Liver (tissue), 9 donors: ENCODE data around the gene SPR. TPM values are rescaled to one million over a fixed set of nuclear protein-coding genes. Genes with fewer than 3 reads are reported as not detected.
A peak's percentile ranks its signal among the peaks of the same experiment; 100 is the strongest.

Experiments
- DNase-seq: peaks from one replicate; pipeline ENCODE4 v3.0.0-alpha.2; 2017; ENCODE audit warnings: low spot score
- H3K27ac ChIP-seq, 2 donors: one replicate each; pipeline ENCODE4 v1.7.0; 2013; ENCODE audit warnings: inconsistent platforms in 2 of 2, low read length in 2 of 2, control low read depth in 1 of 2, low read depth in 1 of 2, mild to moderate bottlenecking in 1 of 2
- H3K27me3 ChIP-seq, 4 donors: one replicate each; pipeline versions ENCODE4 v1.6.1 to v1.7.0; 2013; ENCODE audit warnings: low read length in 3 of 4, inconsistent platforms in 1 of 4, mild to moderate bottlenecking in 1 of 4, moderate library complexity in 1 of 4; ENCODE audit not compliant: control insufficient read depth in 4 of 4, insufficient read depth in 4 of 4
- H3K36me3 ChIP-seq, 4 donors: one replicate each; pipeline versions ENCODE4 v1.6.1 to v1.7.0; 2013; ENCODE audit warnings: low read length in 3 of 4, mild to moderate bottlenecking in 3 of 4, low read depth in 1 of 4, moderate library complexity in 1 of 4; ENCODE audit not compliant: control insufficient read depth in 4 of 4, insufficient read depth in 3 of 4
- H3K4me1 ChIP-seq, 4 donors: one replicate each; pipeline versions ENCODE4 v1.6.1 to v1.7.0; 2013; ENCODE audit warnings: low read length in 3 of 4, mild to moderate bottlenecking in 3 of 4, moderate library complexity in 1 of 4; ENCODE audit not compliant: control insufficient read depth in 4 of 4, insufficient read depth in 4 of 4
- H3K4me3 ChIP-seq, 3 donors: one replicate each; pipeline versions ENCODE4 v1.6.1 to v1.7.0; 2013; ENCODE audit warnings: low read length in 3 of 3, control low read depth in 1 of 3, low read depth in 1 of 3, mild to moderate bottlenecking in 1 of 3
- H3K9ac ChIP-seq, 2 donors: one replicate each; pipeline ENCODE4 v1.7.0; 2013; ENCODE audit warnings: low read length in 2 of 2, mild to moderate bottlenecking in 2 of 2, moderate library complexity in 2 of 2, control low read depth in 1 of 2, low read depth in 1 of 2
- H3K9me3 ChIP-seq, 4 donors: one replicate each; pipeline versions ENCODE4 v1.6.1 to v1.7.0; 2013; ENCODE audit warnings: low read length in 3 of 4; ENCODE audit not compliant: control insufficient read depth in 4 of 4
- ATF3 ChIP-seq: IDR thresholded peaks from 2 replicates; pipeline ENCODE4 v1.6.1; 2016; ENCODE audit warnings: antibody characterized with exemption
- EGR1 ChIP-seq, 2 donors: IDR thresholded peaks; 2 replicates each; pipeline ENCODE4 v1.6.1; 2016 to 2018; ENCODE audit warnings: antibody characterized with exemption in 2 of 2, low read depth in 2 of 2
- FOXA1 ChIP-seq: IDR thresholded peaks from 2 replicates; pipeline ENCODE4 v1.6.1; 2016; ENCODE audit warnings: antibody characterized with exemption
- FOXA2 ChIP-seq: IDR thresholded peaks from 2 replicates; pipeline ENCODE4 v1.6.1; 2016; ENCODE audit warnings: antibody characterized with exemption
- GABPA ChIP-seq, 2 donors: IDR thresholded peaks in 1 of 2; conservative IDR thresholded peaks in 1 of 2; 2 replicates each; pipeline ENCODE4 v1.6.1; 2016; ENCODE audit warnings: antibody characterized with exemption in 2 of 2, mild to moderate bottlenecking in 1 of 2, moderate library complexity in 1 of 2
- HNF4A ChIP-seq, 2 donors: conservative IDR thresholded peaks; 2 replicates each; pipeline ENCODE4 v1.6.1; 2016; ENCODE audit warnings: antibody characterized with exemption in 2 of 2, mild to moderate bottlenecking in 2 of 2
- JUND ChIP-seq, 2 donors: IDR thresholded peaks; 2 replicates each; pipeline ENCODE4 v1.6.1; 2016; ENCODE audit warnings: antibody characterized with exemption in 2 of 2
- REST ChIP-seq: IDR thresholded peaks from 2 replicates; pipeline ENCODE4 v1.6.1; 2016; ENCODE audit warnings: antibody characterized with exemption, mild to moderate bottlenecking
- RXRA ChIP-seq, 2 donors: IDR thresholded peaks; 2 replicates each; pipeline ENCODE4 v1.6.1; 2017 to 2018; ENCODE audit warnings: antibody characterized with exemption in 2 of 2, mild to moderate bottlenecking in 1 of 2
- YY1 ChIP-seq: IDR thresholded peaks from 2 replicates; pipeline ENCODE4 v1.6.1; 2016; ENCODE audit warnings: antibody characterized with exemption, mild to moderate bottlenecking
- ZBTB33 ChIP-seq: IDR thresholded peaks from 2 replicates; pipeline ENCODE4 v1.6.1; 2016; ENCODE audit warnings: antibody characterized with exemption
- WGBS: extraction: QIAGEN DNeasy Blood & Tissue Kit; methylation state at CpG from one replicate; pipeline ENCODE4 v1.1.7; 2013; 5-methylcytosine and 5-hydroxymethylcytosine counted together
- polyA plus RNA-seq, 2 donors: library from polyadenylated mRNA; stranded (reverse) in 1 of 2; unstranded in 1 of 2; fragments of 200-250 nt in 1 of 2; fragments of >200 nt in 1 of 2; fragmentation: Nextera tagmentation in 1 of 2; extraction: Ambion mirVana in 1 of 2; gene quantifications; one replicate each; pipeline versions ENCODE4 v1.2.1 to v1.2.3, GENCODE V29; 2013 to 2015
- total RNA-seq, 2 donors: library from RNA; depleted of rRNA; stranded (reverse); fragments of >200 nt; gene quantifications; one replicate each; pipeline ENCODE4 v1.2.3, GENCODE V29; 2014
- donor health status: healthy.
- donor health status: healthy.
- donor health status: healthy.
- donor health status: healthy.
- donor health status: healthy.

The SPR gene
- total and polyA plus RNA-seq, 4 donors, result 13.6 to 60.8 (median 53.1) TPM

GRCh38 chr2:72915907-72916742 lies 28.9 kb downstream of the SPR start:
- no peaks in the 10 kb centered on the region for H3K36me3 ChIP-seq
- H3K4me3 ChIP-seq, result peak overlapping the region in 2 of 3 donors; percentile 23 to 51
- peaks cover 0 to 4% (median 0%) of the 10 kb centered on the region in 4 donors for H3K9me3 ChIP-seq
- DNase-seq, result no peak
- peak; percentile 20 to 75 for TF ChIP-seq HNF4A (conservative IDR thresholded peaks at IDR 0.05)
- TF ChIP-seq YY1, result peak; percentile 24
- no peak for TF ChIP-seq FOXA2
- H3K4me1 ChIP-seq, result peaks cover 20 to 30% (median 25%) of the 10 kb centered on the region in 4 donors
- 3% methylated on average over 86 of the region's 86 CpGs for WGBS
- no peak overlapping the region for H3K9ac ChIP-seq
- H3K27me3 ChIP-seq, result peaks cover 9 to 36% (median 20%) of the 10 kb centered on the region in 4 donors
- no peak overlapping the region for H3K27ac ChIP-seq

GRCh38 chr2:72916743-72917137 lies 29.5 kb downstream of the SPR start:
- DNase-seq, result no peak
- Histone ChIP-seq H3K4me1 (peaks cover 20 to 30% (median 25%) of the 10 kb centered on the region in 4 donors), H3K9me3 (peaks cover 0 to 4% (median 0%) of the 10 kb centered on the region in 4 donors), H3K27me3 (peaks cover 5 to 38% (median 23%) of the 10 kb centered on the region in 4 donors), H3K27ac (no peak overlapping the region), H3K4me3 (peak overlapping the region in 2 of 3 donors; percentile 16 to 51), H3K9ac (no peak overlapping the region), H3K36me3 (no peaks in the 10 kb centered on the region)
- TF ChIP-seq HNF4A (conservative IDR thresholded peaks at IDR 0.05) (no peak), JUND (IDR thresholded peaks at IDR 0.05) (no peak), RXRA (IDR thresholded peaks at IDR 0.05) (no peak), FOXA2 (no peak), REST (no peak), EGR1 (IDR thresholded peaks at IDR 0.05; ENCODE audit: low read depth in 2 of 2) (no peak), ZBTB33 (no peak), GABPA (IDR thresholded peaks at IDR 0.05 in 1 of 2, conservative IDR thresholded peaks at IDR 0.05 in 1 of 2) (no peak), FOXA1 (no peak), ATF3 (no peak), YY1 (no peak)
- WGBS, result 8% methylated on average over 29 of the region's 29 CpGs
